H1 (cell line): ENCODE results near the gene RALY. TPM values are rescaled to one million over a fixed set of nuclear protein-coding genes. Genes with fewer than 3 reads are reported as not detected.
A peak's percentile ranks its signal among the peaks of the same experiment; 100 is the strongest.

Experiments
- CTCF ChIA-PET: fragments of 300-600 bp; sonication (Branson Sonifier 250); formaldehyde crosslinking; loops from one replicate; lab custom pipeline; 2021; ENCODE audit not compliant: partially characterized antibody; lab: Charles Lee
- POLR2A ChIA-PET: fragments of 300-600 bp; sonication (Branson Sonifier 250); formaldehyde crosslinking; loops from one replicate; lab custom pipeline; 2021; ENCODE audit warnings: inconsistent platforms; ENCODE audit not compliant: partially characterized antibody; lab: Charles Lee
- DNase-seq, 2 experiments: peaks; one replicate each; pipeline versions ENCODE4 v3.0.0 to v3.0.0-alpha.2; 2010 to 2022; ENCODE audit warnings: low spot score in 2 of 2, low read depth in 1 of 2, mixed read lengths in 1 of 2
- FAIRE-seq: peaks from 2 replicates; lab custom pipeline; 2011; peaks lifted over from hg19 to GRCh38; lab: Jason Lieb, UNC
- H2AFZ ChIP-seq: 2 replicates; pipeline ENCODE4 v1.8.1; 2012; ENCODE audit warnings: low read length, inconsistent platforms
- H2AK5ac ChIP-seq: 2 replicates; pipeline ENCODE4 v1.6.1; 2013; ENCODE audit warnings: low read depth, low read length
- H2BK120ac ChIP-seq: replicated peaks from 2 replicates; pipeline ENCODE3; 2013; ENCODE audit warnings: low read depth, low read length, inconsistent platforms
- H2BK12ac ChIP-seq: 2 replicates; pipeline ENCODE4 v1.6.1; 2013; ENCODE audit warnings: low read depth, low read length
- H2BK15ac ChIP-seq: 2 replicates; pipeline ENCODE4 v1.6.1; 2013; ENCODE audit warnings: low read length
- H2BK20ac ChIP-seq: 2 replicates; pipeline ENCODE4 v1.6.1; 2013; ENCODE audit warnings: low read length
- H2BK5ac ChIP-seq: 2 replicates; pipeline ENCODE4 v1.6.1; 2013; ENCODE audit warnings: low read depth, low read length
- H3K14ac ChIP-seq: 2 replicates; pipeline ENCODE4 v1.6.1; 2013; ENCODE audit warnings: inconsistent platforms; ENCODE audit not compliant: insufficient read length
- H3K18ac ChIP-seq: 2 replicates; pipeline ENCODE4 v1.6.1; 2013; ENCODE audit warnings: low read length; ENCODE audit errors: extremely low read depth
- H3K23ac ChIP-seq: 2 replicates; pipeline ENCODE4 v1.6.1; 2013; ENCODE audit warnings: inconsistent platforms; ENCODE audit not compliant: insufficient read length
- H3K23me2 ChIP-seq: 2 replicates; pipeline ENCODE4 v1.6.1; 2013; ENCODE audit warnings: low read depth, low read length
- H3K27ac ChIP-seq: 2 replicates; pipeline ENCODE4 v1.6.1; 2011; ENCODE audit warnings: low read depth, low read length, inconsistent platforms
- H3K27me3 ChIP-seq, 4 experiments: replicated peaks in 1 of 4; 1 replicate in 1 of 4; 2 replicates in 3 of 4; pipeline versions ENCODE4 v1.6.1 to v1.8.1; 2011 to 2013; ENCODE audit warnings: low read length in 3 of 4, mild to moderate bottlenecking in 3 of 4, inconsistent platforms in 2 of 4, mixed read lengths in 2 of 4, moderate library complexity in 1 of 4; ENCODE audit not compliant: control insufficient read depth in 3 of 4, insufficient read depth in 3 of 4; ENCODE audit errors: extremely low read depth in 1 of 4
- H3K36me3 ChIP-seq, 4 experiments: 2 replicates each; pipeline versions ENCODE4 v1.6.1 to v1.8.1; 2011 to 2013; ENCODE audit warnings: mild to moderate bottlenecking in 4 of 4, low read length in 3 of 4, moderate library complexity in 2 of 4, control low read depth in 1 of 4, inconsistent platforms in 1 of 4; ENCODE audit not compliant: insufficient read depth in 4 of 4, control insufficient read depth in 2 of 4
- H3K4ac ChIP-seq: replicated peaks from 2 replicates; pipeline ENCODE3; 2013; ENCODE audit warnings: low read length, low read depth, mixed read lengths, inconsistent platforms; ENCODE audit not compliant: insufficient read length
- H3K4me1 ChIP-seq, 4 experiments: replicated peaks in 1 of 4; 1 replicate in 1 of 4; 2 replicates in 3 of 4; pipeline versions ENCODE4 v1.6.1 to v1.8.1; 2011 to 2013; ENCODE audit warnings: low read length in 3 of 4, inconsistent platforms in 2 of 4, mixed read lengths in 1 of 4; ENCODE audit not compliant: insufficient read depth in 4 of 4, control insufficient read depth in 3 of 4
- H3K4me2 ChIP-seq, 2 experiments: 2 replicates each; pipeline versions ENCODE4 v1.6.1 to v1.8.1; 2011 to 2013; ENCODE audit warnings: low read depth in 2 of 2, low read length in 2 of 2, control low read depth in 1 of 2, inconsistent platforms in 1 of 2, mild to moderate bottlenecking in 1 of 2; ENCODE audit not compliant: insufficient read depth in 1 of 2
- H3K4me3 ChIP-seq, 4 experiments: fragments of 200-600, 300-600 bp in 1 of 4; sonication (generic), shearing (Covaris generic), sonication (Bioruptor Twin) in 1 of 4; 2 replicates each; pipeline versions ENCODE4 v1.5.1 to v1.8.1; 2011 to 2016; ENCODE audit warnings: low read length in 4 of 4, low read depth in 3 of 4, control low read depth in 2 of 4, inconsistent platforms in 2 of 4, mild to moderate bottlenecking in 2 of 4, mixed read lengths in 1 of 4, moderate library complexity in 1 of 4; ENCODE audit not compliant: insufficient read depth in 2 of 4; ENCODE audit errors: extremely low read depth in 1 of 4
- H3K56ac ChIP-seq: replicated peaks from 2 replicates; pipeline ENCODE3; 2013; ENCODE audit warnings: low read depth, mild to moderate bottlenecking, mixed read lengths, low read length, inconsistent platforms; ENCODE audit not compliant: insufficient read length
- H3K79me1 ChIP-seq: 2 replicates; pipeline ENCODE4 v1.6.1; 2013; ENCODE audit warnings: low read depth, low read length, control low read depth
- H3K79me2 ChIP-seq, 2 experiments: 2 replicates each; pipeline versions ENCODE4 v1.6.1 to v1.8.1; 2012 to 2013; ENCODE audit warnings: low read length in 2 of 2, mild to moderate bottlenecking in 2 of 2, inconsistent platforms in 1 of 2; ENCODE audit not compliant: insufficient read depth in 2 of 2, control insufficient read depth in 1 of 2
- H3K9ac ChIP-seq, 4 experiments: replicated peaks in 1 of 4; 1 replicate in 1 of 4; 2 replicates in 3 of 4; pipeline versions ENCODE4 v1.6.1 to v1.8.1; 2011 to 2013; ENCODE audit warnings: low read depth in 3 of 4, low read length in 3 of 4, control low read depth in 2 of 4, mild to moderate bottlenecking in 2 of 4, moderate library complexity in 2 of 4, inconsistent platforms in 1 of 4; ENCODE audit errors: extremely low read depth in 1 of 4
- H3K9me3 ChIP-seq, 2 experiments: 2 replicates each; pipeline versions ENCODE4 v1.6.1 to v1.8.1; 2012 to 2013; ENCODE audit warnings: mild to moderate bottlenecking in 2 of 2, moderate library complexity in 2 of 2, control low read depth in 1 of 2, inconsistent platforms in 1 of 2, low read depth in 1 of 2, low read length in 1 of 2, mixed read lengths in 1 of 2; ENCODE audit not compliant: insufficient read depth in 2 of 2
- H4K20me1 ChIP-seq, 2 experiments: replicated peaks in 1 of 2; 2 replicates each; pipeline versions ENCODE3 to v1.8.1; 2011 to 2013; ENCODE audit warnings: inconsistent platforms in 2 of 2, low read length in 2 of 2, mild to moderate bottlenecking in 1 of 2; ENCODE audit not compliant: insufficient read depth in 2 of 2, control insufficient read depth in 1 of 2
- H4K5ac ChIP-seq: 2 replicates; pipeline ENCODE4 v1.6.1; 2013; ENCODE audit warnings: low read length, low read depth, mixed read lengths, inconsistent platforms; ENCODE audit not compliant: insufficient read length
- H4K8ac ChIP-seq: 2 replicates; pipeline ENCODE4 v1.8.0; 2013; ENCODE audit warnings: mild to moderate bottlenecking, moderate library complexity, low read length, inconsistent platforms; ENCODE audit not compliant: insufficient read depth; ENCODE audit errors: extremely low read depth
- H4K91ac ChIP-seq: replicated peaks from 2 replicates; pipeline ENCODE3; 2013; ENCODE audit warnings: low read length, mixed read lengths, inconsistent platforms; ENCODE audit not compliant: insufficient read length
- EGR1 ChIP-seq: IDR thresholded peaks from 2 replicates; pipeline ENCODE4 v1.6.1; 2011; ENCODE audit warnings: low read depth, low read length, borderline replicate concordance
- POLR2A ChIP-seq, 2 experiments: IDR thresholded peaks; 1 replicate in 1 of 2; 2 replicates in 1 of 2; pipeline ENCODE4 v1.6.1; 2011; ENCODE audit warnings: low read depth in 2 of 2, low read length in 2 of 2, mild to moderate bottlenecking in 2 of 2; ENCODE audit errors: control extremely low read depth in 1 of 2
- SP4 ChIP-seq: IDR thresholded peaks from 2 replicates; pipeline ENCODE4 v1.6.1; 2012; ENCODE audit warnings: low read length, inconsistent platforms
- TAF7 ChIP-seq: optimal IDR thresholded peaks from 2 replicates; pipeline ENCODE3; 2011; ENCODE audit warnings: low read depth, mild to moderate bottlenecking, inconsistent platforms, low read length, moderate library complexity, borderline replicate concordance
- WGBS, 2 experiments: shearing (Covaris generic) in 1 of 2; methylation state at CpG; one replicate each; pipeline versions ENCODE4 v1.1.6 to v1.1.7; 2013 to 2015; ENCODE audit warnings: low lambda C conversion rate in 2 of 2, mixed read lengths in 2 of 2, inconsistent platforms in 1 of 2, low coverage in 1 of 2, missing lambda C conversion rate in 1 of 2; ENCODE audit not compliant: insufficient replicate concordance in 2 of 2, insufficient coverage in 1 of 2, insufficient read length in 1 of 2; ENCODE audit errors: extremely low coverage in 1 of 2, missing lambda C conversion rate in 1 of 2; 5-methylcytosine and 5-hydroxymethylcytosine counted together
- polyA plus RNA-seq, 7 experiments: library from polyadenylated mRNA; depleted of rRNA in 3 of 7; stranded (reverse) in 5 of 7; unstranded in 2 of 7; fragments of >200 nt in 5 of 7; fragments of 200-250 nt in 2 of 7; gene quantifications; 1 replicate in 5 of 7; 2 replicates in 1 of 7; 4 replicates in 1 of 7; pipeline versions ENCODE4 v1.2.1 to v1.2.3, GENCODE V29; 2011 to 2013; ENCODE audit warnings: missing spikeins in 2 of 7, mixed read lengths in 2 of 7
- total RNA-seq: library from RNA; stranded (reverse); fragmentation: NEBNext Ultra II Directional; extraction: Animal tissue kit (Norgen Biotek cat#: 25700); gene quantifications from 2 replicates; pipeline ENCODE4 v1.2.1, GENCODE V29; 2021

RALY gene
- total and polyA plus RNA-seq, 2 of the 8 experiments (the other 6 are each of a cell fraction or from before 2014, with no cell fraction given): 133 to 148 TPM

DNA sequence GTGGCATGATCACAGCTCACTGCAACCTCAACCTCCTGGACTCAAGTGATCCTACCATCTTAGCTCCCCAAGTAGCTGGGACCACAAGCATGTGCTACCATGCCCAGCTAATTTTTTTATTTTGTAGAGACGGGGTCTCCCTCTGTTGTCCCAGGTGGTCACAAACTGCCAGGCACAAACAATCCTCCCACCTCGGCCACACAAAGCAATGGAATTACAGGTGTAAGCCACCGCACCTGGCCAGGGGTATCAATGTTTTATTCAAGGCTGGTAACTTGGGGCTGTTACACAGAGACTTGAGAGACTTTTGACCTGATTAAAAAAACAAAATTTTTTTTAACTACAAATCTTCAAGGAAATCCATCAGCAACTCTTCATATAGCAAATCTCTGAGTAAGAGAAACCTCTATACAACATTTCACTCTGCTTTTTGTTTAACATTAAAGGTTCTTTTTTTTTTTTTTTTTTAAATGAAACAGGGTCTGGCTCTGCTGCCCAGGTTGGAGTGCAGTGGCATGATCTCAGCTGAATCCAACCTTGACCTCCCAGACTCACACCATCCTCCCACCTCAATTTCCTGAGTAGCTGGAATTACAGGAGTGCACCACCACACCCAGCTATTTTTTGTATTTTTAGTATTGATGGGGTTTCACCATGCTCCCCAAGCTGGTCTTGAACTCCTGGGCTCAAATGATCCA, 112.4 kb downstream of the RALY start:
- Histone ChIP-seq H2BK120ac (no peak overlapping the region), H3K4me3 (no peak overlapping the region), H3K36me3 (peaks cover 23 to 69% (median 47%) of the 10 kb centered on the region in 4 experiments), H3K23ac (no peak overlapping the region), H2BK12ac (no peak overlapping the region), H3K27ac (no peak overlapping the region), H4K91ac (no peak overlapping the region), H3K9me3 (no peaks in the 10 kb centered on the region), H3K27me3 (no peaks in the 10 kb centered on the region), H4K8ac (no peak overlapping the region), H2BK15ac (no peak overlapping the region), H2BK5ac (no peak overlapping the region), H3K56ac (no peak overlapping the region), H3K18ac (no peak overlapping the region), H3K4ac (no peak overlapping the region), H4K20me1 (peaks cover 31 to 39% of the 10 kb centered on the region in 2 experiments), H3K79me2 (peaks cover 34 to 93% of the 10 kb centered on the region in 2 experiments), H3K14ac (no peak overlapping the region), H3K4me2 (no peak overlapping the region), H3K79me1 (peaks cover 5% of the 10 kb centered on the region; the same call in 1 of the 2 replicates), H3K23me2 (peaks cover 5% of the 10 kb centered on the region), H2BK20ac (no peak overlapping the region), H4K5ac (no peak overlapping the region), H3K4me1 (peaks cover 0 to 6% (median 0%) of the 10 kb centered on the region in 4 experiments; a peak in 2 of 7 replicates), H2AK5ac (no peak overlapping the region), H2AFZ (no peak overlapping the region), H3K9ac (no peak overlapping the region)
- DNase-seq (no peak), FAIRE-seq (no peak)
- WGBS, 2 experiments: 95% methylated on average over 3 of the region's 3 CpGs; no CpG with 5 or more reads in 1 of the 2 experiments
- ChIA-PET CTCF (no interaction called here), POLR2A (interaction anchor here (0.7 to 11.7 kb wide), 3 partner anchors 15 to 96 kb away, joined by 3 to 236 read pairs (median 24); no protein-coding TSS in a partner anchor)
- TF ChIP-seq SP4: no peak
- 0 out of 3 replicates have a peak, but pooled peaks of 1 of the 2 experiments have one; percentile 20 for TF ChIP-seq POLR2A (IDR thresholded peaks at IDR 0.05; ENCODE audit: control extremely low read depth in 1 of 2, low read depth in 2 of 2, low read length in 2 of 2)
- no peak for TF ChIP-seq EGR1
- TF ChIP-seq TAF7: no peak
